GM12873 (cell line): ENCODE measurements around the gene GGTLC1.

Source experiments
- CTCF ChIP-seq: IDR thresholded peaks from 2 replicates; pipeline ENCODE4 v1.5.1; 2012; ENCODE audit warnings: low read depth, mild to moderate bottlenecking, moderate library complexity, low read length, control low read depth; ENCODE audit not compliant: insufficient read depth; ENCODE audit errors: missing control alignments

The GGTLC1 gene

GRCh38 chr20:24017458-24017755 is 28.8 kb upstream of the GGTLC1 start:
- TF ChIP-seq CTCF = no peak

GRCh38 chr20:24016607-24017457 is 28.3 kb upstream of the GGTLC1 start:
- TF ChIP-seq CTCF = no peak

- no peak for TF ChIP-seq CTCF
Measured at GRCh38 chr20:24013953-24014352, 25.4 kb upstream of the GGTLC1 start.

- no peak for TF ChIP-seq CTCF
Measured at GRCh38 chr20:24011282-24011681, 22.7 kb upstream of the GGTLC1 start.

GRCh38 chr20:24007758-24008157 is 19.2 kb upstream of the GGTLC1 start:
- no peak for TF ChIP-seq CTCF

GRCh38 chr20:24007073-24007595 is 18.6 kb upstream of the GGTLC1 start:
- no peak for TF ChIP-seq CTCF

- no peak for TF ChIP-seq CTCF
Measured at GRCh38 chr20:24006626-24007025, 18.0 kb upstream of the GGTLC1 start.
